Nephron (organoid): Measurements from ENCODE around the gene EFR3B.

Experiments used
- H3K27ac Mint-ChIP-seq, 3 experiments: 2 replicates each; pipeline ENCODE4 v1.8.0; 2020; ENCODE audit warnings: mixed read lengths in 3 of 3, mild to moderate bottlenecking in 2 of 3, moderate library complexity in 1 of 3
- H3K27me3 Mint-ChIP-seq: 2 replicates; pipeline ENCODE4 v1.8.0; 2021; ENCODE audit warnings: low read depth, mild to moderate bottlenecking, moderate library complexity, mixed read lengths
- H3K36me3 Mint-ChIP-seq: 2 replicates; pipeline ENCODE4 v1.8.0; 2020; ENCODE audit warnings: low read depth, mixed read lengths
- H3K4me1 Mint-ChIP-seq: 2 replicates; pipeline ENCODE4 v1.8.0; 2020; ENCODE audit warnings: mixed read lengths
- H3K4me3 Mint-ChIP-seq, 3 experiments: 2 replicates each; pipeline ENCODE4 v1.8.0; 2020; ENCODE audit warnings: mild to moderate bottlenecking in 3 of 3, mixed read lengths in 3 of 3, moderate library complexity in 2 of 3
- H3K9me3 Mint-ChIP-seq: 2 replicates; pipeline ENCODE4 v1.8.0; 2020; ENCODE audit warnings: mixed read lengths
- CTCF ChIP-seq, 3 experiments: fragments of 200-600 bp; sonication (generic); IDR thresholded peaks; one replicate each; pipeline ENCODE4 v1.5.0; 2021; ENCODE audit warnings: antibody characterized with exemption in 3 of 3; ENCODE audit not compliant: unreplicated experiment in 3 of 3

Gene EFR3B

GRCh38 chr2:25044011-25044410, 2.1 kb downstream of the EFR3B start:
- H3K4me3 Mint-ChIP-seq: peak overlapping the region; percentile 38 to 93 (median 92)
- TF ChIP-seq CTCF (IDR thresholded peaks at IDR 0.05; ENCODE audit: unreplicated experiment in 3 of 3): no peak
- H3K9me3 Mint-ChIP-seq: no peaks in the 10 kb centered on the region
- H3K27ac Mint-ChIP-seq: no peak overlapping the region
- no peaks in the 10 kb centered on the region for H3K36me3 Mint-ChIP-seq
- peaks cover 25% of the 10 kb centered on the region for H3K4me1 Mint-ChIP-seq
- peaks cover 35% of the 10 kb centered on the region for H3K27me3 Mint-ChIP-seq

GRCh38 chr2:25044990-25045389, 3.1 kb downstream of the EFR3B start:
- TF ChIP-seq CTCF (IDR thresholded peaks at IDR 0.05; ENCODE audit: unreplicated experiment in 3 of 3): no peak
- Mint-ChIP-seq H3K36me3 (no peaks in the 10 kb centered on the region), H3K27ac (no peak overlapping the region), H3K9me3 (no peaks in the 10 kb centered on the region), H3K4me1 (peaks cover 25% of the 10 kb centered on the region), H3K27me3 (peaks cover 28% of the 10 kb centered on the region), H3K4me3 (peak overlapping the region; percentile 31 to 74 (median 71))

GRCh38 chr2:25049422-25049821, 7.5 kb downstream of the EFR3B start:
- Mint-ChIP-seq H3K27me3 (peaks cover 11% of the 10 kb centered on the region), H3K9me3 (no peaks in the 10 kb centered on the region), H3K4me1 (peaks cover 10% of the 10 kb centered on the region), H3K4me3 (no peak overlapping the region), H3K36me3 (no peaks in the 10 kb centered on the region), H3K27ac (no peak overlapping the region)
- no peak for TF ChIP-seq CTCF (IDR thresholded peaks at IDR 0.05; ENCODE audit: unreplicated experiment in 3 of 3)

GRCh38 chr2:25050128-25050527, 8.3 kb downstream of the EFR3B start:
- H3K27ac Mint-ChIP-seq: no peak overlapping the region
- H3K4me1 Mint-ChIP-seq: peaks cover 4% of the 10 kb centered on the region
- H3K36me3 Mint-ChIP-seq: no peaks in the 10 kb centered on the region
- no peak for TF ChIP-seq CTCF (IDR thresholded peaks at IDR 0.05; ENCODE audit: unreplicated experiment in 3 of 3)
- no peaks in the 10 kb centered on the region for H3K9me3 Mint-ChIP-seq
- peaks cover 4% of the 10 kb centered on the region for H3K27me3 Mint-ChIP-seq
- no peak overlapping the region for H3K4me3 Mint-ChIP-seq

GRCh38 chr2:25053041-25053440, 11.2 kb downstream of the EFR3B start:
- Mint-ChIP-seq H3K4me1 (peaks cover 4% of the 10 kb centered on the region), H3K36me3 (no peaks in the 10 kb centered on the region), H3K9me3 (no peaks in the 10 kb centered on the region), H3K4me3 (no peak overlapping the region), H3K27me3 (no peaks in the 10 kb centered on the region), H3K27ac (no peak overlapping the region)
- TF ChIP-seq CTCF (IDR thresholded peaks at IDR 0.05; ENCODE audit: unreplicated experiment in 3 of 3): no peak

GRCh38 chr2:25054720-25055119, 12.8 kb downstream of the EFR3B start:
- no peaks in the 10 kb centered on the region for H3K9me3 Mint-ChIP-seq
- no peaks in the 10 kb centered on the region for H3K36me3 Mint-ChIP-seq
- no peak overlapping the region for H3K27ac Mint-ChIP-seq
- TF ChIP-seq CTCF (IDR thresholded peaks at IDR 0.05; ENCODE audit: unreplicated experiment in 3 of 3): no peak
- H3K27me3 Mint-ChIP-seq: no peaks in the 10 kb centered on the region
- no peak overlapping the region for H3K4me3 Mint-ChIP-seq
- peaks cover 4% of the 10 kb centered on the region for H3K4me1 Mint-ChIP-seq
